Mononuclear cell (primary cell): ENCODE results near the gene GMDS. TPM values are rescaled to one million over a fixed set of nuclear protein-coding genes. Genes with fewer than 3 reads are reported as not detected.

ENCODE experiments used
- H3K27me3 ChIP-seq: 2 replicates; pipeline ENCODE4 v1.6.0; 2011; ENCODE audit warnings: low read length, control low read depth; ENCODE audit not compliant: insufficient read depth
- H3K4me1 ChIP-seq: 2 replicates; pipeline ENCODE4 v1.5.1; 2011; ENCODE audit warnings: mild to moderate bottlenecking, low read length, control low read depth; ENCODE audit not compliant: insufficient read depth
- H3K4me3 ChIP-seq: 2 replicates; pipeline ENCODE4 v1.5.1; 2011; ENCODE audit warnings: mild to moderate bottlenecking, low read length, moderate library complexity
- H3K9me3 ChIP-seq: 2 replicates; pipeline ENCODE4 v1.5.1; 2011; ENCODE audit warnings: low read depth, mild to moderate bottlenecking, control low read depth, low read length
- total RNA-seq: library from RNA; depleted of rRNA; stranded (reverse); fragments of >200 nt; gene quantifications from one replicate; pipeline ENCODE4 v1.2.3, GENCODE V29; 2012

Gene GMDS
- total RNA-seq, 1 donor = 10.6 TPM

GRCh38 chr6:1832844-1833787, 412.3 kb downstream of the GMDS start:
- peaks cover 11% of the 10 kb centered on the region for H3K9me3 ChIP-seq
- H3K4me1 ChIP-seq = no peaks in the 10 kb centered on the region
- no peak overlapping the region for H3K4me3 ChIP-seq
- no peaks in the 10 kb centered on the region for H3K27me3 ChIP-seq

DNA sequence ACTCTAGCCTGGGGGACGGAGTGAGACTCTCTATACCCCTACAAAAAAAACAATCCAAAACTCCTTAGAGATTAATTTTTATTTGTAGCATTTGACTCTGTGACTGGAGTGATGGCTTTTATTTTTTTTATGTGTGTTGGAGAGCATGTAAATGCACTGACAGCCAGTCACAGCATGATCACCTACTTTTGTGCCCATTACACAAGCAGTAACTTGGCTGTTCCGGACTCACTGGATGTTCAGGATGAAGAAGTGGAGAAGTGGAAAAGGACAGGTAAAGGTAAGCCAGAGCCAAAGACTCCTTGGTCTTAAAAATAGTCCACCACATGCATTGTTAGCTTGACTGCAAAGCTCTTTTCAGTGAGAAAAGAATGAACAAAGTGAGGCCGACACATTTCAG, 413.0 kb downstream of the GMDS start:
- H3K4me1 ChIP-seq = no peaks in the 10 kb centered on the region
- H3K27me3 ChIP-seq = no peaks in the 10 kb centered on the region
- H3K9me3 ChIP-seq = peaks cover 19% of the 10 kb centered on the region
- no peak overlapping the region for H3K4me3 ChIP-seq

DNA sequence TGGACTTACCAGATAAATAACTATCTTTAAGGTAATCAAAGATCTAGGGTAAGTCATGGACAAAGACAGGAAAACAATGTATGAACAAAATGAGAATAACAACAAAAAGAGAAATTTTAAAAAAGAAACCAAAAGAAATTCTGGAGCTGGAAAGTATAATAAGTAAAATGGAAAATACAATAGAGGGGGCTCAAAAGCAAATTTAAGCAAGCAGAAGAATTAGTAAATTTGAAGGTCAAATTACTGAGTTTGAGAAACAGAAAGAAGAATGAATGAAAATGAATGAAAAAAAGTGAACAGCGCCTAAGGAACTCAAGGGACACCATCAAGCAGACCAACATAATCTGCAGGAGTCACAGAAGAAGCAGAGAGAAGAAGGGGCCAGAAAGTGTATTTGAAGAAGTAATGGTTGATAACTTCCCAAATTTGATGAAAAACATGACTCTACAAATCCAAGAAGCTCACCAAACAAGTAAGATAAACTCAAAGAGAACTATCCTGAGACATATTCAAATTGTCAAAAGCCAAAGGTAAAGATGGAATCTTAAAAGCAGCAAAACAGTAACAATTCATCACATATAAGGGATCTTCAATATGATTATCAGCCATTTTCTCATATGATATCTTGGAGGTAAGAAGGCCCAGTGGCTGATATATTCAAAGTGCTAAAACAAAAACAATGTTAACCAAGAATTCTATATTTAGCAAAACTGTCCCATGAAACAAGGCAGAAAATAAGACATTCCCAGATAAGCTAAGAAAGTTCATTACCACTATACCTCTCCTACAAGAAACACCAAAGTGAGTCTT, 417.2 kb downstream of the GMDS start:
- peaks cover 19% of the 10 kb centered on the region for H3K9me3 ChIP-seq
- no peaks in the 10 kb centered on the region for H3K27me3 ChIP-seq
- H3K4me1 ChIP-seq = no peaks in the 10 kb centered on the region
- H3K4me3 ChIP-seq = no peak overlapping the region

DNA sequence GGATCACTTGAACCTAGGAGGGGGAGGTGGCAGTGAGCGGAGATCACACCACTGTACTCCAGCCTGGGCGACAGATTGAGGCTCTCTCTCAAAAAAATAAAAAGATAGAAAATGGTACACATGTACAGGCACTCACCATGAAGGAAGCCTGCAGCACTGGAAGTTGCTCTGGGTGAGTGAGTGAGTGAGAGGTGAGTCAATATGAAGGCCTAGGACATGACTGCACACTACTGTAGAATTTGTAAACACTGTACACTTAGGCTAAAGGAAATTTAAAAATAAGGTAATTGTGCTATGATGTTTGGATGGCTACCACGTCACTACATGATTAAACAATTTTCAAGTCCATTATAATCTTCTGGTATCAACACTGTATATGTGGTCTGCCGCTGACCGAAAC, 419.5 kb downstream of the GMDS start:
- Histone ChIP-seq H3K4me1 (no peaks in the 10 kb centered on the region), H3K4me3 (no peak overlapping the region), H3K27me3 (no peaks in the 10 kb centered on the region)

DNA sequence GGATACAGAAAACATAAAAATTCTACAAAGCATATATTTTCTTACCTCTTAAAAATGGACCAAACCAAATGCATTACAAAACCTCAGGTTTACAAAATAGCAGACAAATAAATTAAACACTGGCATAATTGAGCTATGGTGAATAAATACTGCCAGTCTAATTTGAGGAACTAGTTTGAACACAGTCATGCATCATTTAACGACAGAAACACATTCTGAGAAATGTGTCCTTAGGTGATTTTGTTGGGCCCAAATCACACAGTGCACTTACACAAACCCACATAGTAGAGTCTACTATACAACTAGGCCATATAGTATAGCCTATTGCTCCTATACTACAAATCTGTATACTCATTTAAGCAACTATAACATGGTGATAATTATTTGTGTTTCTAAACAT, 420.1 kb downstream of the GMDS start:
- H3K4me3 ChIP-seq = no peak overlapping the region
- H3K9me3 ChIP-seq = peaks cover 19% of the 10 kb centered on the region
- no peaks in the 10 kb centered on the region for H3K27me3 ChIP-seq
- no peaks in the 10 kb centered on the region for H3K4me1 ChIP-seq

More for the DNA sequence above, 419.5 kb downstream of the GMDS start:
- H3K9me3 ChIP-seq = peaks cover 19% of the 10 kb centered on the region

DNA sequence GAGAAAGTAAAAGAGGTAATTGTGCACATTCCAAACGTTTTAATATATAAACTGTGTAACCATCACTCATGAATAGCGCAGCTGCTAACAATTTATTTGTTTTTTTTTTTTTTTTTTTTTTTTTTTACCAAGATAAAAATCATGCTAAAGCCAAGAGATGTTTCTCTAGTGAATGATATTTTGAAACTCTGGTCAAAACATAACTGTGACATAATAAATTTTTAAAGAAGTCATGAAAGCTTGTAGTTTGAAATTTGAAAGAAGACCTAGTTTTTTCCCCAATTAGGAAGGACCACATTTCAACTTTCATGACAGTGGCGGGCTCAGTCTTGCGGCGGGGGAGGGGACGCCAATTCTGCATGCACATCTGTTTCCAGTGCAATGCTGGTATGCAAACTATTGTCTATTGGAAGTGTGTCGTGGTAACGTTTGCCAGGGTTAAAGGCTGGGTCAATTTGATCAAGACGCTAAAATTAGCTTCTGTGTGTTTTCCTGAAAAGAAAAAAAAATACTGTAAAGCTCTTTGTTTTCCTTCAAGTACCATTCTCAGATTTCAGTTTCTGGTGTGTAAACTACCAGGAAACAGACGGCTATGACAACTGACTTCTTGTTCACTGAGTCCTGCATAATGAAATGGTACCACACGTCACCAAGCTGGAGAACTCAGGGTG, 423.8 kb downstream of the GMDS start:
- Histone ChIP-seq H3K9me3 (no peaks in the 10 kb centered on the region), H3K27me3 (no peaks in the 10 kb centered on the region), H3K4me3 (no peak overlapping the region), H3K4me1 (no peaks in the 10 kb centered on the region)

DNA sequence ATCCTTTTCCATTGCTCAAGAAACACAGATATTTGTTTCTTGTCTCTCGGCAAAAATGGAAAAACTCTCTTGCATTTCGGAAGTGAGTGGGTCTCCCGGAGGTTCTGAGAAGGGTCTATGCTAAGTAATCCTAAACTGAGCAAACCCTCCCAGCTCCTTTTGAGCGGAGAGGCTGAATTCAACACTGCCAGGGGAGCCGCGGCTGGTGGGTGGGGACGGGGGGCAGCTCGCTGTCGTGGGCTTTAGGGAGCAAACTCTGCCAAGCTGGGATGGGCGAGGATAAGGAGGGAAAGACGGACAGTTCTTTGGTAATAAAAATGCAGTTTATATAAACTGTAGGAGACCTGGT, 424.3 kb downstream of the GMDS start:
- no peaks in the 10 kb centered on the region for H3K9me3 ChIP-seq
- no peaks in the 10 kb centered on the region for H3K4me1 ChIP-seq
- H3K27me3 ChIP-seq = no peaks in the 10 kb centered on the region
- H3K4me3 ChIP-seq = no peak overlapping the region

DNA sequence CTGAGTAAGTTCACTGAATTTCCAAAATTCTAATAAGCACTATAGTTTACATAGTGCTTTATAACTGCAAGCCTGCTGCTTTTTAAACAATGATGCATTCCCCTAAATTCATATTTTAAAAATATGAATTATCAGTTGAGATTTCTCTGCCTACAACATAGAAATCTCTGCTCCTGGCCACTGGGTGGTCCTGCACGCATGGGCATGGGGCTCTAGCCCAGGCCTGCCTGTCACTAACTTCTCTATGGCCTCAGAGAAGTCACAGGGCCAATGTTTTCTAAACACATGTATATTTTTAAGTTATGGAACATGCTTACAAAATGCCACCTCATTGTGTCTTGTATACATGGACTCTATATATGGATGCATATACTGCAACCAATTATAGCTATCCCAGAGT, 424.7 kb downstream of the GMDS start:
- H3K4me3 ChIP-seq = no peak overlapping the region
- no peaks in the 10 kb centered on the region for H3K27me3 ChIP-seq
- no peaks in the 10 kb centered on the region for H3K4me1 ChIP-seq
- no peaks in the 10 kb centered on the region for H3K9me3 ChIP-seq

GRCh38 chr6:1820165-1820564, 425.2 kb downstream of the GMDS start:
- Histone ChIP-seq H3K4me3 (no peak overlapping the region), H3K4me1 (no peaks in the 10 kb centered on the region), H3K27me3 (no peaks in the 10 kb centered on the region), H3K9me3 (no peaks in the 10 kb centered on the region)

DNA sequence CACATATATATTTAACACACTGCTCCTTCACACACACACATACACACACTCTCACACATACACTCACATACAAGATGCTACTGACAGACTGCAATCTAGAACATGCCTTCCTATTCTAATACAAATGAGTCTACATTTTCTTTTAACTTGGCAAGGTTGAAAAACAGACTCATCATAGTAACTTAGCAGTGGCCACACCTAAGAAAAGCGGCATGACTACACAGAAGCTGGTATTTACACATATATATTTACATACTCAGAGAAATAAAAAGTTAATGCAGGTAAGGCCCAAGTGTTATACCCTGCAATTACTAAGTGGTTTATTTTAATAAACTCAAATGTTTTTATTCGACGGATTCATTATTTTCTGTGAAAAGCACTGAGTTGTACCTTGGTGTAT, 426.4 kb downstream of the GMDS start:
- H3K4me1 ChIP-seq = no peaks in the 10 kb centered on the region
- H3K9me3 ChIP-seq = no peaks in the 10 kb centered on the region
- H3K27me3 ChIP-seq = no peaks in the 10 kb centered on the region
- no peak overlapping the region for H3K4me3 ChIP-seq

GRCh38 chr6:1817033-1817761, 428.2 kb downstream of the GMDS start:
- Histone ChIP-seq H3K4me1 (no peaks in the 10 kb centered on the region), H3K27me3 (no peaks in the 10 kb centered on the region), H3K4me3 (no peak overlapping the region), H3K9me3 (no peaks in the 10 kb centered on the region)

DNA sequence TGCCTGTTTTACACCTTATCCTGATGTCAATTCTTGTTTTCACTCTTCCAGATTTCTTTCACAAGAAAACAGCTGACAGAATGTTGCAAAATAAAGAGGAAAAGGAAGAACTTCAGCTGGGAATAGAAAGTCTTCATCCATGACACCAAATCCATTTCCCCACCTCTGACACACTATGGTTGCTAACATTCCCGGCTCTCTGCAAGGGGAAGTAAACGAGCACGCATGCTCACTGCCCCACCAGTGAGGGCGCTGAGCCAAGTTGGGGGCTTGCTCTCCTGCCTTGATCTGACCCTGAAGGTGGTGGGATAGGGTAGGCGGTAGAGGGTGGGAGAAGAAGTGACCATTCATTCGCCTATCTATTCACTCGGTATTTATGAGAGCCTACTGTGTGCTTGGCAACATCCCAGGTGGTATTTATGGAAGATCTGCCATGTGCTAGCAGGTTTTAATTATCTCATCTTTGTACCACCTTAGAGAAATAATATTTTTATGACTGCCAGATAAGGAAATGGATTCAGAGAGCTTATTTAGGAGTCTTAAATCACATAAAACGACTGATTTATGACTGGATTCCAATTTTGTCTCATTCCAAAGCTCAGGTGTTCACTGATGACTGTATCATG, 429.5 kb downstream of the GMDS start:
- Histone ChIP-seq H3K9me3 (no peaks in the 10 kb centered on the region), H3K4me3 (no peak overlapping the region), H3K4me1 (no peaks in the 10 kb centered on the region), H3K27me3 (no peaks in the 10 kb centered on the region)

DNA sequence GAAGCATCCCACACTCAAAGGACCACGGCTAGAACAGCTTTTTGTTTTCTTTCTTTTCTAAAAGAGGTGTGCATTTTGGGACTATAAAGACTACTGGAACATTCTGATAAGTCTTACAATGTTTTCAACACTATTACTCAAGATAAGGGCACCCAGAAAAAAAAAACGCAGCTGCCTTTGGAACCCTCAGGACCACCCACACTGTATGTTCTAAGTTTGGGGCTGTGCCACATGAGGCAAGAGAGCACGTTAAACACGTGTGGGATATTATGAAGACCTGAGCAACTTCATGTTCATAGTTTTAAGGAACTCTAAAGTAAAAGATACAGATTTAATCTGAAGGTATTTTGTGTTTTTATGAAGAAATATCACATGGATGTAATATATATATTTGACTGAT, 431.1 kb downstream of the GMDS start:
- Histone ChIP-seq H3K9me3 (no peaks in the 10 kb centered on the region), H3K27me3 (no peaks in the 10 kb centered on the region), H3K4me3 (no peak overlapping the region), H3K4me1 (no peaks in the 10 kb centered on the region)

- H3K4me1 ChIP-seq = no peaks in the 10 kb centered on the region
- no peaks in the 10 kb centered on the region for H3K27me3 ChIP-seq
- H3K4me3 ChIP-seq = no peak overlapping the region
- H3K9me3 ChIP-seq = no peaks in the 10 kb centered on the region
These were observed 432.9 kb downstream of the GMDS start for GRCh38 chr6:1812487-1812886.
